Measurements from ENCODE around the gene ESRP2. TPM values are rescaled to one million over a fixed set of nuclear protein-coding genes. Genes with fewer than 3 reads are reported as not detected.

ESRP2 gene
- total RNA-seq, 1 donor from 2014 or later = 0.10 TPM

- intact Hi-C loops (cut with micrococcal nuclease) = no loop called here
- Mint-ChIP-seq H3K36me3 (ENCODE audit: low read depth) (peaks cover 5% of the 10 kb centered on the region), H3K9me3 (no peaks in the 10 kb centered on the region), H3K27me3 (ENCODE audit: insufficient read depth) (no peaks in the 10 kb centered on the region), H3K4me3 (no peak overlapping the region), H3K27ac (no peak overlapping the region), H3K4me1 (ENCODE audit: low read depth) (peaks cover 14% of the 10 kb centered on the region)
- no peak for DNase-seq (ENCODE audit: low spot score)
Measured at GRCh38 chr16:68257251-68257905, 21.5 kb upstream of the ESRP2 start.

- Mint-ChIP-seq H3K27me3 (ENCODE audit: insufficient read depth) (no peaks in the 10 kb centered on the region), H3K4me3 (no peak overlapping the region), H3K4me1 (ENCODE audit: low read depth) (peaks cover 6% of the 10 kb centered on the region), H3K36me3 (ENCODE audit: low read depth) (peaks cover 9% of the 10 kb centered on the region), H3K9me3 (no peaks in the 10 kb centered on the region), H3K27ac (no peak overlapping the region)
- DNase-seq (ENCODE audit: low spot score) = no peak
- intact Hi-C loops (cut with micrococcal nuclease) = no loop called here
Measured at GRCh38 chr16:68255712-68256111, 19.8 kb upstream of the ESRP2 start.

- no peak overlapping the region for H3K27ac Mint-ChIP-seq
- H3K4me1 Mint-ChIP-seq (ENCODE audit: low read depth) = peaks cover 6% of the 10 kb centered on the region
- no peak for DNase-seq (ENCODE audit: low spot score)
- no peaks in the 10 kb centered on the region for H3K27me3 Mint-ChIP-seq (ENCODE audit: insufficient read depth)
- H3K36me3 Mint-ChIP-seq (ENCODE audit: low read depth) = peaks cover 10% of the 10 kb centered on the region
- intact Hi-C loops (cut with micrococcal nuclease) = no loop called here
- no peak overlapping the region for H3K4me3 Mint-ChIP-seq
- no peaks in the 10 kb centered on the region for H3K9me3 Mint-ChIP-seq
Measured at GRCh38 chr16:68253721-68254120, 17.8 kb upstream of the ESRP2 start.

GRCh38 chr16:68252383-68252782, 16.5 kb upstream of the ESRP2 start:
- Mint-ChIP-seq H3K9me3 (no peaks in the 10 kb centered on the region), H3K27ac (no peak overlapping the region), H3K4me1 (ENCODE audit: low read depth) (peaks cover 3% of the 10 kb centered on the region), H3K36me3 (ENCODE audit: low read depth) (peaks cover 8% of the 10 kb centered on the region), H3K4me3 (no peak overlapping the region), H3K27me3 (ENCODE audit: insufficient read depth) (no peaks in the 10 kb centered on the region)
- intact Hi-C loops (cut with micrococcal nuclease) = no loop called here
- no peak for DNase-seq (ENCODE audit: low spot score)

- Mint-ChIP-seq H3K9me3 (no peaks in the 10 kb centered on the region), H3K27me3 (ENCODE audit: insufficient read depth) (no peaks in the 10 kb centered on the region), H3K4me3 (no peak overlapping the region), H3K4me1 (ENCODE audit: low read depth) (peaks cover under 1% of the 10 kb centered on the region), H3K36me3 (ENCODE audit: low read depth) (peaks cover 8% of the 10 kb centered on the region), H3K27ac (no peak overlapping the region)
- intact Hi-C loops (cut with micrococcal nuclease) = no loop called here
- no peak for DNase-seq (ENCODE audit: low spot score)
Measured at GRCh38 chr16:68251832-68252231, 15.9 kb upstream of the ESRP2 start.

GRCh38 chr16:68250951-68251350, 15.0 kb upstream of the ESRP2 start:
- Mint-ChIP-seq H3K4me3 (no peak overlapping the region), H3K9me3 (no peaks in the 10 kb centered on the region), H3K27ac (no peak overlapping the region), H3K36me3 (ENCODE audit: low read depth) (peaks cover 8% of the 10 kb centered on the region), H3K27me3 (ENCODE audit: insufficient read depth) (no peaks in the 10 kb centered on the region), H3K4me1 (ENCODE audit: low read depth) (peaks cover 9% of the 10 kb centered on the region)
- DNase-seq (ENCODE audit: low spot score) = no peak
- intact Hi-C loops (cut with micrococcal nuclease) = no loop called here

GRCh38 chr16:68249371-68249770, 13.4 kb upstream of the ESRP2 start:
- Mint-ChIP-seq H3K36me3 (ENCODE audit: low read depth) (peaks cover 9% of the 10 kb centered on the region), H3K4me3 (no peak overlapping the region), H3K4me1 (ENCODE audit: low read depth) (peaks cover 18% of the 10 kb centered on the region), H3K27me3 (ENCODE audit: insufficient read depth) (peaks cover 3% of the 10 kb centered on the region), H3K27ac (no peak overlapping the region), H3K9me3 (no peaks in the 10 kb centered on the region)
- intact Hi-C loops (cut with micrococcal nuclease) = no loop called here
- no peak for DNase-seq (ENCODE audit: low spot score)

- H3K27ac Mint-ChIP-seq = no peak overlapping the region
- peaks cover 9% of the 10 kb centered on the region for H3K36me3 Mint-ChIP-seq (ENCODE audit: low read depth)
- no peaks in the 10 kb centered on the region for H3K9me3 Mint-ChIP-seq
- H3K4me1 Mint-ChIP-seq (ENCODE audit: low read depth) = peaks cover 18% of the 10 kb centered on the region
- peaks cover 3% of the 10 kb centered on the region for H3K27me3 Mint-ChIP-seq (ENCODE audit: insufficient read depth)
- intact Hi-C loops (cut with micrococcal nuclease) = no loop called here
- DNase-seq (ENCODE audit: low spot score) = no peak
- no peak overlapping the region for H3K4me3 Mint-ChIP-seq
Measured at GRCh38 chr16:68247932-68248331, 12.0 kb upstream of the ESRP2 start.

GRCh38 chr16:68247400-68247799, 11.5 kb upstream of the ESRP2 start:
- peaks cover 3% of the 10 kb centered on the region for H3K27me3 Mint-ChIP-seq (ENCODE audit: insufficient read depth)
- intact Hi-C loops (cut with micrococcal nuclease) = no loop called here
- no peaks in the 10 kb centered on the region for H3K9me3 Mint-ChIP-seq
- no peak for DNase-seq (ENCODE audit: low spot score)
- H3K4me1 Mint-ChIP-seq (ENCODE audit: low read depth) = peaks cover 18% of the 10 kb centered on the region
- peaks cover 9% of the 10 kb centered on the region for H3K36me3 Mint-ChIP-seq (ENCODE audit: low read depth)
- no peak overlapping the region for H3K27ac Mint-ChIP-seq
- H3K4me3 Mint-ChIP-seq = no peak overlapping the region

GRCh38 chr16:68246666-68247065, 10.7 kb upstream of the ESRP2 start:
- intact Hi-C loops (cut with micrococcal nuclease) = no loop called here
- H3K9me3 Mint-ChIP-seq = no peaks in the 10 kb centered on the region
- peak overlapping the region; percentile 99 for H3K4me3 Mint-ChIP-seq
- H3K4me1 Mint-ChIP-seq (ENCODE audit: low read depth) = peaks cover 18% of the 10 kb centered on the region
- H3K27me3 Mint-ChIP-seq (ENCODE audit: insufficient read depth) = peaks cover 5% of the 10 kb centered on the region
- peaks cover 7% of the 10 kb centered on the region for H3K36me3 Mint-ChIP-seq (ENCODE audit: low read depth)
- no peak for DNase-seq (ENCODE audit: low spot score)
- H3K27ac Mint-ChIP-seq = no peak overlapping the region

- Mint-ChIP-seq H3K36me3 (ENCODE audit: low read depth) (peaks cover 7% of the 10 kb centered on the region), H3K27ac (peak overlapping the region; percentile 82), H3K9me3 (no peaks in the 10 kb centered on the region), H3K27me3 (ENCODE audit: insufficient read depth) (peaks cover 5% of the 10 kb centered on the region), H3K4me1 (ENCODE audit: low read depth) (peaks cover 18% of the 10 kb centered on the region), H3K4me3 (peak overlapping the region; percentile 99)
- DNase-seq (ENCODE audit: low spot score) = no peak
- intact Hi-C loops (cut with micrococcal nuclease) = no loop called here
Measured at GRCh38 chr16:68246121-68246520, 10.2 kb upstream of the ESRP2 start.

GRCh38 chr16:68244903-68245853, 9.3 kb upstream of the ESRP2 start, which contains the start of gene PLA2G15:
Gene PLA2G15, plus strand, starts transcription at chr16:68245373. Its CDS starts 54 bp downstream, at chr16:68245427.
- peak; percentile 93 for DNase-seq (ENCODE audit: low spot score)
- H3K4me3 Mint-ChIP-seq = peak within 1 kb of the TSS; percentile 99
- no peaks in the 10 kb centered on the region for H3K9me3 Mint-ChIP-seq
- peaks cover 4% of the 10 kb centered on the region for H3K36me3 Mint-ChIP-seq (ENCODE audit: low read depth)
- peaks cover 5% of the 10 kb centered on the region for H3K27me3 Mint-ChIP-seq (ENCODE audit: insufficient read depth)
- H3K27ac Mint-ChIP-seq = peak within 1 kb of the TSS; percentile 82
- peaks cover 18% of the 10 kb centered on the region for H3K4me1 Mint-ChIP-seq (ENCODE audit: low read depth)
- intact Hi-C loops (cut with micrococcal nuclease) = loop anchor here (1.0 kb wide), 6 partner anchors 8 to 203 kb away; partner anchors contain the start of genes NFATC3, SLC7A6, SLC7A6OS and SMPD3

- peaks cover 2% of the 10 kb centered on the region for H3K36me3 Mint-ChIP-seq (ENCODE audit: low read depth)
- peak overlapping the region; percentile 52 for H3K27ac Mint-ChIP-seq
- peaks cover 5% of the 10 kb centered on the region for H3K27me3 Mint-ChIP-seq (ENCODE audit: insufficient read depth)
- H3K9me3 Mint-ChIP-seq = no peaks in the 10 kb centered on the region
- H3K4me3 Mint-ChIP-seq = peak overlapping the region; percentile 99
- peaks cover 18% of the 10 kb centered on the region for H3K4me1 Mint-ChIP-seq (ENCODE audit: low read depth)
- intact Hi-C loops (cut with micrococcal nuclease) = no loop called here
- no peak for DNase-seq (ENCODE audit: low spot score)
Measured at GRCh38 chr16:68244481-68244902, 8.6 kb upstream of the ESRP2 start.
